ENCODE data around the gene CZIB. TPM values are rescaled to one million over a fixed set of nuclear protein-coding genes. Genes with fewer than 3 reads are reported as not detected.
A peak's percentile ranks its signal among the peaks of the same experiment; 100 is the strongest.

CZIB gene
- total and polyA plus RNA-seq, 2 of the 4 experiments (the other 2 are of a cell fraction): 41.0 to 58.9 TPM

- H3K27me3 ChIP-seq (ENCODE audit: control insufficient read depth, insufficient read depth, low read length): no peaks in the 10 kb centered on the region
- no peaks in the 10 kb centered on the region for H3K9me1 ChIP-seq (ENCODE audit: insufficient read depth, low read length)
- H2AFZ ChIP-seq (replicated peaks; ENCODE audit: low read length, poor library complexity): no peak overlapping the region
- in situ Hi-C loops (cut with MboI; ENCODE audit: low sequenced_read_pairs): no loop called here
- no peak overlapping the region for H4K8ac ChIP-seq (ENCODE audit: low read depth in 2 of 2, low read length in 2 of 2)
- DNase-seq: no peak
- TF ChIP-seq MXI1 (IDR thresholded peaks at IDR 0.05; ENCODE audit: borderline replicate concordance, low read depth, low read length) (no peak), USF2 (IDR thresholded peaks at IDR 0.05; ENCODE audit: low read depth, low read length) (no peak), MAFK (IDR thresholded peaks at IDR 0.05; ENCODE audit: low read depth, low read length) (no peak), SMC3 (IDR thresholded peaks at IDR 0.05; ENCODE audit: low read depth, low read length) (no peak), RFX5 (IDR thresholded peaks at IDR 0.05; ENCODE audit: low read depth, low read length) (no peak), ELK1 (IDR thresholded peaks at IDR 0.05; ENCODE audit: borderline replicate concordance, low read depth, low read length) (no peak), NFE2L2 (IDR thresholded peaks at IDR 0.05; ENCODE audit: low read depth, low read length) (no peak), CHD1 (IDR thresholded peaks at IDR 0.05; ENCODE audit: low read depth, low read length) (no peak), CTCF (conservative IDR thresholded peaks at IDR 0.05; ENCODE audit: low read depth, low read length) (no peak), FOS (IDR thresholded peaks at IDR 0.05; ENCODE audit: low read depth, low read length) (no peak), RCOR1 (IDR thresholded peaks at IDR 0.05; ENCODE audit: insufficient replicate concordance, low read length) (no peak), BHLHE40 (IDR thresholded peaks at IDR 0.05; ENCODE audit: low read depth, low read length) (no peak), RAD21 (IDR thresholded peaks at IDR 0.05; ENCODE audit: low read length) (no peak), MAZ (IDR thresholded peaks at IDR 0.05; ENCODE audit: borderline replicate concordance, low read depth, low read length) (no peak), CEBPB (IDR thresholded peaks at IDR 0.05; ENCODE audit: low read depth, low read length) (no peak), POLR2A (IDR thresholded peaks at IDR 0.05; ENCODE audit: low read depth, low read length) (no peak)
- no peaks in the 10 kb centered on the region for H4K20me1 ChIP-seq (ENCODE audit: insufficient read depth, low read length)
- no peak overlapping the region for H3K4ac ChIP-seq (ENCODE audit: low read depth, low read length)
- no peak for ATAC-seq (ENCODE audit: low read depth)
- TSS peak; percentile 41 for BruUV-seq (replicated peaks)
- no peak overlapping the region for H3K27ac ChIP-seq (ENCODE audit: insufficient read depth, low read length)
- no peak overlapping the region for H4K91ac ChIP-seq (ENCODE audit: insufficient read depth, low read depth, low read length)
- no peaks in the 10 kb centered on the region for H3K4me1 ChIP-seq (ENCODE audit: control insufficient read depth, insufficient read depth, low read length)
- H3K4me2 ChIP-seq (ENCODE audit: low read depth, low read length): no peak overlapping the region
- H3K56ac ChIP-seq (ENCODE audit: extremely low read depth, insufficient read depth, low read length): no peak overlapping the region
- dilution Hi-C loops (cut with HindIII; ENCODE audit: low sequenced_read_pairs, unreplicated experiment): no loop called here
- no peak overlapping the region for H2AK5ac ChIP-seq (ENCODE audit: low read depth, low read length)
- no peak overlapping the region for H2BK20ac ChIP-seq (ENCODE audit: low read depth, low read length)
- CTCF ChIA-PET: no interaction called here
- H3K23ac ChIP-seq (ENCODE audit: low read depth, low read length): no peak overlapping the region
- no peak overlapping the region for H3K4me3 ChIP-seq (ENCODE audit: insufficient read depth, low read depth, low read length)
- no peak overlapping the region for H2BK5ac ChIP-seq (ENCODE audit: low read depth, low read length, poor library complexity, severe bottlenecking)
- peaks cover 6% of the 10 kb centered on the region for H3K9me3 ChIP-seq (ENCODE audit: control insufficient read depth, insufficient read depth, low read length)
- intact Hi-C loops (cut with micrococcal nuclease): no loop called here
- POLR2A ChIA-PET (ENCODE audit: unreplicated experiment): no interaction called here
- H2AK9ac ChIP-seq (replicated peaks; ENCODE audit: low read depth, low read length, poor library complexity): no peak overlapping the region
- no peak overlapping the region for H4K5ac ChIP-seq (ENCODE audit: low read depth, low read length)
- no peak overlapping the region for H2BK120ac ChIP-seq (ENCODE audit: low read depth, low read length)
- H2BK15ac ChIP-seq (ENCODE audit: low read depth, low read length): no peak overlapping the region
- H3K18ac ChIP-seq (ENCODE audit: low read depth, low read length): no peak overlapping the region
- H3K14ac ChIP-seq (replicated peaks; ENCODE audit: low read depth, low read length): no peak overlapping the region
- peaks cover 4 to 5% of the 10 kb centered on the region in 2 experiments; a peak in 3 of 4 replicates for H3K79me1 ChIP-seq (ENCODE audit: low read depth in 1 of 2, low read length in 2 of 2)
- peaks cover 54% of the 10 kb centered on the region for H3K36me3 ChIP-seq (ENCODE audit: control insufficient read depth, insufficient read depth, low read length)
- H3K9ac ChIP-seq (ENCODE audit: low read depth, low read length): no peak overlapping the region
- WGBS, 2 experiments (ENCODE audit: extremely low coverage in 2 of 2, insufficient read length in 1 of 2): 80% methylated on average over 1 of the region's 7 CpGs; no CpG with 5 or more reads in 1 of the 2 experiments
These were observed 10.1 kb downstream of the CZIB start for GRCh38 chr1:53210352-53210751.

All from IMR-90 (cell line).